GM18951 (cell line): Measurements from ENCODE around the gene SLFN11.
"Not testable (repeated sequence)": the region's sequence is repeated elsewhere in the genome, so short reads cannot be mapped to it uniquely, and the experiment has no call there.

Experiments used
- POLR2A ChIP-seq: IDR thresholded peaks from 4 replicates; pipeline ENCODE4 v1.6.1; 2011; ENCODE audit warnings: mild to moderate bottlenecking; ENCODE audit not compliant: insufficient read length, insufficient read depth; ENCODE audit errors: extremely low read depth
- in situ Hi-C: fragments of 300-500 bp; cut with MboI; formaldehyde crosslinking; loops from one replicate; pipeline ENCODE4 v1.12.0; 2022; ENCODE audit warnings: low sequenced_read_pairs, mixed read lengths, inconsistent platforms; ENCODE audit not compliant: unreplicated experiment

The SLFN11 gene

DNA sequence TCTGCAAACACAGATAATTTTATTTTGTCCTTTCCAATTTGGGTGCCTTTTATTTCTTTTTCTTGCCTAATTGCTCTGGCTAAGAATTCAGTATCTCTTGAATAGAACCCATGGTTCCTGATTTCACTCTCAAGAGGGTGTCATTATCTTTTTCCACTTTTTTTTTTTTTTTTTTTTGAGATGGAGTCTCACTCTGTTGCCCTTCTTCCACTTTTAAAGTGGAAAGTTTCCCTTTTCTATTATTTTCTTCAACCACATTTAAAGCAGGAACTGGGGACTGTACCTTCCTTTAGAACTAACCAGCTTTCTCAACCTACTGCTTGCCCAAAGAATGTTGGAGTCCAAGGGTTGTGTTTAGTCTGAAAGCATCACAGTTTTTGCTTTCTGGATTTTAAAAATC, 31.1 kb downstream of the SLFN11 start:
- TF ChIP-seq POLR2A = no peak
- in situ Hi-C loops = no loop called here

DNA sequence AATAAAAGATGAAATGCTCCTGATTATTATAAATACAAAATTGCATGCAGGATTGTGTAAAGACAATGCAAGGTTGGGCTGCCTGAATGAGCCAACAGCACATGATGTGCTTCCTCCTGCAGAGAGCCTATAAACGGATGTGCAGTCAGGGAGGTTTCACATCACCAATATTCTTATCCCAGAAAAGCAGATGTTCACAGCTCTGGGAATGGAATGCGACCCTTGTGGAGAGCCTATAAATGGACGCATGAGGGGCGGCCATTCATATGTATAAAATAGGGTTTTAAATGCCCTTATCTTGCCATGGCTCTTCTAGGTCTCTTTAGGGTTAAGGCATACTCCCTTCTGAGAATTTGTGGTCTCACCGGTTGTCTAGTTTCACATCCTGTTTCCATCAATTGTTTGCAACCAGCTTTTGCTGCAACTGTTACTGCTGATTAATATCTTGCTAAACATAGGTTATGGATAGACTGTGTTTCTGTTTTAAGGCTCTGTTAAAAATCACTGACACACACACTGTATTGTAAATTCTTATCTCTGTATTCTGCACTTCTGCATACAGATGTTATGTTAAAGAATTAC, 31.9 kb downstream of the SLFN11 start:
- TF ChIP-seq POLR2A = no peak
- in situ Hi-C loops = no loop called here

DNA sequence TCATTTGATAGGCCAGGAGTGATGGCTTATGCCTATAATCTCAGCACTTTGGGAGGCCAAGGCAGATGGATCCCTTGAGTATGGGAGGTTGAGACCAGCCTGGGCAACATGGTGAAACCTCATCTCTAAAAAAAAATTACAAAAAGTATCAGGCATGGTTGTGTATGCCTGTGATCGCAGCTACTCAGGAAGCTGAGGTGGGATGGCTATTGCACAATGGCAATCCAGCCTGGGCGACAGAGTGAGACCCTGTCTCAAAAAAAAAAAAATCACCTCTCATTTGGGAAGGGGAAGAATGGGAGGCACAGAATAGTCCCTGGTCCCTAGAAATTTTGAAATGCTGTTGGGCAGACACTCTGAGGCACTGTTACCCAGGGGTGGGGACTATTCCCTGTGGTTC, 35.2 kb downstream of the SLFN11 start:
- in situ Hi-C loops = no loop called here
- no peak for TF ChIP-seq POLR2A

DNA sequence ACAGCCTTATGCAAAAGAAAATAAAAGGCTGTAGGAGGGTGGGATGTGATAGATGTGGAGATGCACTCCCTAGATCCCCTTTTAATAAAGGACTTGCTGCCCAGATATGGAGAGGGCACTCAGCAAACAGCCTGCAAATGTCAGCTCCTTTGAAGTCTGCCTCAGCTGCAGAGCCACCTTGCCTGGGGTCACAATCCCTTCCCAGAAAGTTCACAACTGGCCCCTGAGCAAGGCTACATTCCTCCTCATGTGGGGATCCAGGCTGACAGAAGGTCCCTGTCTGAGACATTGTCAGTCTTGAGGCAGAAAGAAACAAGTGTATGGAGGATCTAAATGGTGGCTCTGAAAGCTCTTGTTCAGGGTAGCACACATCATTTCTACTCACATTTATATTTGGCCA, 36.1 kb downstream of the SLFN11 start:
- TF ChIP-seq POLR2A = no peak
- in situ Hi-C loops = no loop called here

DNA sequence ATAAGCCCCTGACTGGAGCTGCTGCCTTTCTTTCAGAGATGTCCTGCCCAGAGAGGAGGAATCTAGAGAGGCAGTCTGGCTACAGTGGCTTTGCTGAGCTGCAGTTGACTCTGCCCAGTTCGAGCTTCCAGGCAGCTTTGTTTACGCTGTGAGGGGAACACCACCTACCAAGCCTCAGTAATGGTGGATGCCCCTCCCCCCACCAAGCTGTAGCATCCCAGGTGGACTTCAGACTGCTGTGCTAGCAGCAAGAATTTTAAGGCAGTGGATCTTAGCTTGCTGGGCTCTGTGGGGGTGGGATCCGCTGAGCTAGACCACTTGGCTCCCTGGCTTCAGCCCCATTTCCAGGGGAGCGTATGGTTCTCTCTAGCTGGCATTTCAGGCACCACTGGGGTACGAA, 39.8 kb downstream of the SLFN11 start:
- in situ Hi-C loops = not testable (repeated sequence)

DNA sequence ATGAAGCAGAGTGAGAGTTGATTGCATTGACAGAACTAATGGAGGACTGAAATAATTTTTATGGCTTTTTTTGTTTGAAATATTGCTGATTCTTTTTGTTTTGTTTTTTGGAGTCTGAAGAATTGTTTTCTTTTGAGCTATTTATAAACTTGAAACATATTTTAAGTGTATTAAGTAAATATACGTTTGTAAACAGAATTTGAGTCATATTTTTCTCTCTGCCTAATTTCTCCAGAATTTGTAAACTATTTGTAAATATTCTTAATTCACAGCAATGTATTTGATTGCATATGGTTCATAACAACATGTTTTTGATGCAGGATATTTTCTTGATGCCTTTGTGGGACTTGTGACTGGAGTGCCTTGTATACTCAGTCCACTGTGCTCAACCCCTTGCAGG, 50.7 kb downstream of the SLFN11 start:
- in situ Hi-C loops = no loop called here
- TF ChIP-seq POLR2A = no peak

DNA sequence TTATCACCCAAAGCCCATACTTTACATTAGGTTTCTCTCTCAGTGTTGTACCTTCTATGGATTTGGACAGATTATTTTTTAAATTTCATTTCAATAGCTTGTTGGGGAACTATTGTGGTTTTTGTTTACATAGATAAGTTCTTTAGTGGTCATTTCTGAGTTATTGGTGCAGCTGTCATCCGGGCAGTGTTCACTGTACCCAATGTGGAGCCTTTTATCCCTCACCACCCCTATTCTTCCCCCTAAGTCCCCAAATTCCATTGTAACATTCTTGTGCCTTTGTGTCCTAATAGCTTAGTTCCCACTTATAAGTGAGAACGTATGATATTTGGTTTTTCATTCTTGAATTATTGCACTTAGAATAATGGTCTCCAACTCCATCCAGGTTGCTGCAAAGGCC, 57.5 kb downstream of the SLFN11 start:
- TF ChIP-seq POLR2A = no peak
- in situ Hi-C loops = no loop called here

DNA sequence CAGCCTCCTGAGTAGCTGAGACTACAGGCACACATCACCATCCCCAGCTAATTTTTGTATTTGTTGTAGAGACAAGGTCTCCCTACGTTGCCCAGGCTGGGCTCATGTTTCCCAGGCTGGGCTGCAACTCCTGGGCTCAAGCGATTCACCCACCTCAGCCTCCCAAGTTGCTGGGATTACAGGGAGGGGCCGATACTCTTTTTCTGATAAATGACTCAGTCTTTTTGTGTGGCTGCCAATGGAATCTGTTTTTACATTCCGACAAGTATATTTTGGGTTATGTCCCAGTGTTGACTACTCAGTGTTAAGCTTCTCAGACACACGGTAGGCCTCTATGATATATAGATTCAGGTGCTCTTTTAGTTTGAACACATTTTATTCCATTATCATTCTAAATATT, 58.1 kb downstream of the SLFN11 start:
- in situ Hi-C loops = no loop called here
- TF ChIP-seq POLR2A = no peak

DNA sequence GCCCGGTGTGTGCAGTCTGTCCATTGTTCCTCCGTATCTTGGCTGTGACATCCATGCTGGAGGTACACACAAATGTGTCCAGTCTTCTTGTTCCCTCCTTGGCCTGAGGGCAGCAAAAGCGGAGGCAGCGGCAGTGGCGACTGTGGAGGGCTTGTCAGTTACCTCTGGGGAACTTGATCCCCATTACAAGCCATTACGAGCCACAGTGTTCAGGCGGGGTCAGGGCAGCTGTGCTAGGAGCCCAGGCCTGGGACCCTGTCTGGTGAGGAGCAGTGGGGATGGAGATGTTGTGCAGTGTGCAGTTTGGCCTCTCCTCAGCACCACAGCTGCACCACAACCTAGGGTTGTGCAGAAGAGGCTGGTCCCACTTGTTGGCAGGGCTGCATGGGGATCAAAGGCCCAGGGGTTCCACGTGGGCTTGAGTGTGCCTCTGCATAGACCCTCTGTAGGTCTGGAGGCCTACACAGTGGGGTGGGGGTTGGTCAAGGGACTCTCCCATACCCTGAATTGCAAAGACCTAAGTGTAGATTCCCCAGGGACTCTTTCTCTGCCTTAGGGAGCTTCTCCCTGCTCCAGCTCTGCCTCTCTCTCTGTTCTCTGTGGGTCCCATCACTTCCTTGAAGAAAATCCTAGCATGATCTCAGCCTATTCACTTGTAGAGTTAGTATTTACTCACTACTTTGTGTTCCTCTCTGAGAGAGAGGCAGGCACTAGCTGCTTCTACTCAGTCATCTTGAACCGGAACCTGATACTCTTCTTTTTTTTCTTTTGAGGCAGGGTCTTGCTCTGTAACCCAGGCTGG, 58.8 kb downstream of the SLFN11 start:
- no peak for TF ChIP-seq POLR2A
- in situ Hi-C loops = loop anchor here (5.0 kb wide), 1 partner anchor 223 kb away; the partner anchor contains the start of gene SLFN12L

DNA sequence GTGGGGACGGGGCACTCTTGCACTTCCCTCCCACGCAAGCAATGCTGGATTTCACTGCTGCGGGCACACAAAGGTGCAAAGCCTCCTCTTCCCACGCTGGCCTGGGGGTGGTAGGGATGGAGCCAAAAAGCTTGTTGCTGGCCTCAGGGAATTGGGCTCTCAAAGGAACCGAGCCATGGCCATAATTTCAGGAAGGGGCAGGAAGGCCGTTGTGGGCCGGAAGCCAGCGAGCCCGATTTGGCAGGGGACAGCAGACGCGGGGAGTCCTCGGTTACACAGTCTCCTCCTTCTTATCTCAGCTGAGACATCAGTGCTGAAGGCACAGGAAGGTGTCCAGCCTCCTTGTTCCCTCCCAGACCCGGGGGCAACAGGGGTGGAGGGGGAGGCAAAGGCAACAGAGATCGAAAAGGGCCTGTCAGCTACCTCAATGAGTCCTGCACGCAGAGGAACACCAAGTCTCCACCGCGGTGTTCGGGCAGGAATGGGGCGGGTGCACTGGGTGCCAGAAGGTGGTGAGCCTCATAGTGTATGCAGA, 59.5 kb downstream of the SLFN11 start:
- no peak for TF ChIP-seq POLR2A
- in situ Hi-C loops = loop anchor here (5.0 kb wide), 1 partner anchor 223 kb away; the partner anchor contains the start of gene SLFN12L

DNA sequence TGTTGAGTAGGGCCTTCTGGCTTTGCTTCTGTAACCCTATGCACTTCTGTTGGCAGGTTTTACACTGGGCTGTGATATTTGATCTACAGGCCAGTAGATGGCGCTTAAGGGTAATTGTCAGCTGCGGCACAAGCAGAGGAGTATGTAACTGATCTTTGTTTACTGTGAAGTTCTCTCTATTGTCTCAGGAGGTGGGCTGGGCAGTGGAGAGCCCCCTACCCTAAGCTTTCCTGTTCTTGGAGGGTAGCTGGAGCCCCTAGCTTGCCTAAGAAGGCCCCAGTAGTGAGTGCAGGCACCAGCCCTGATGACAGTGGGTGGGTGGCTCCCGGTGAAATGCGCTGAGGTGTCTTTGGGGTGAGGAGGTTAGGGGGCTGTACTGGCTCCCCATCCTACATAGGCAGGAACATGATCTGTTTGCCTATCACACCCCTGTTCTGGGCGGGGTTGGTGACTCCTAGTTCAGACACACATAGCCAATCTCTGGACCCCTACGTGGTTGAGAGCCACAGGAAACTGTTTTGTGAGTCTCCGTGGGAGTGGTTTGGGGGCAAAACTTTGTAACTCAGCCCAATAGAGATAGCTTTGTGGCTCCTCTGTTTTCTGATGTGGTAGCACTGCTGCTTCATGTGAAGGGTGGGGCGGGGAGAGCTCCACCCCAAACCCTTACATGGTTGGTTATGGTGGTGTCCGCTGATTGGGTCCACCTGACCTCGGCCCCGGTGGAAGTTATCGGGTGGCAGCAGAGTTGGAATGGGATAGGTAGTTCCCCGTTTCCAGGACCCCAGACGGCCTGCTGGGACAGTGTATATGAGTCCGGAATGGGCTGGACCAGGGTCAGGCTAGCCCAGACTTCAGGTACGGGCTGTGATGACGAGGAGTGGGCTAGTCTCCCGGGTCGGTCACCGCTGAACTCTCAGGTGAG, 60.4 kb downstream of the SLFN11 start:
- in situ Hi-C loops = loop anchor here (5.0 kb wide), 1 partner anchor 224 kb away; the partner anchor contains the start of gene SLFN12L
- TF ChIP-seq POLR2A = no peak

DNA sequence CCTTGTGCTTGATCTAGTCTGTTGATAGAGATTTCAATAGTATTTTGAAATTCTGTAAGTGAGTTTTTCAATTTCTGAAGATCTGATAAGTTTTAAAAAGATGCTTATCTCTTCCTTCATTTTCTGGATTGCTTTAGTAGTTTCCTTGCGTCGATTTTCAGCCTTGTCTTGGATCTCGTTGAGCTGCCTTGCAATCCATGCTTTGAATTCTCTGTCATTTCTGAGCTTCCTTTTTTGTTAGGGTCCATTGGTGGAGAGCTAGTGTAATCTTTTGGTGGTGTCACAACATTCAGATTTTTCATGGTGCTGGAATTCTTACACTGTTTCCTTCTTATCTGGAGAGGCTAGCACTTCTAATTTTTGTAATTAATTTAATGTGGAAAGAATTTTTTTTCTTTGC, 61.1 kb downstream of the SLFN11 start:
- in situ Hi-C loops = loop anchor here (5.0 kb wide), 1 partner anchor 225 kb away; the partner anchor contains the start of gene SLFN12L
- no peak for TF ChIP-seq POLR2A

DNA sequence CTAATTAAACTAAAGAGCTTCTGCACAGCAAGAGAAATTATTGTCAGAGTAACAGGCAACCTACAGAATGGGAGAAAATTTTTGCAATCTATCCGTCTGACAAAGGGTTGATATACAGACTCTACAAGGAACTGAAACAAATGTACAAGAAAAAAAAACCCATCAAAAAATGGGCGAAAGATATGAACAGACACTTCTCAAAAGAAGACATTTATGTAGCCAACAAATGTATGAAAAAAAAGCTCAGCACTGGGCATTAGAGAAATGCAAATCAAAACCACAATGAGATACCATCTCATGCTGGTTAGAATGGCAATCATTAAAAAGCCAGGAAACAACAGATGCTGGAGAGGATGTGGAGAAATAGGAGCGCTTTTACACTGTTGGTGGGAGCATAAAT, 64.1 kb downstream of the SLFN11 start:
- in situ Hi-C loops = not testable (repeated sequence)
